GM12801 (cell line): ENCODE measurements around the gene MAN1C1.

Source experiments
- CTCF ChIP-seq: IDR thresholded peaks from one replicate; pipeline ENCODE4 v1.5.1; 2011; ENCODE audit warnings: control low read depth; ENCODE audit not compliant: insufficient read length; ENCODE audit errors: extremely low read depth

Gene MAN1C1

GRCh38 chr1:25808481-25809244 lies 192.1 kb downstream of the MAN1C1 start:
- TF ChIP-seq CTCF: no peak

GRCh38 chr1:25809283-25809926 lies 192.8 kb downstream of the MAN1C1 start:
- TF ChIP-seq CTCF: no peak

GRCh38 chr1:25809929-25810328 lies 193.3 kb downstream of the MAN1C1 start:
- no peak for TF ChIP-seq CTCF

GRCh38 chr1:25810341-25811299 lies 194.0 kb downstream of the MAN1C1 start:
- no peak for TF ChIP-seq CTCF

DNA sequence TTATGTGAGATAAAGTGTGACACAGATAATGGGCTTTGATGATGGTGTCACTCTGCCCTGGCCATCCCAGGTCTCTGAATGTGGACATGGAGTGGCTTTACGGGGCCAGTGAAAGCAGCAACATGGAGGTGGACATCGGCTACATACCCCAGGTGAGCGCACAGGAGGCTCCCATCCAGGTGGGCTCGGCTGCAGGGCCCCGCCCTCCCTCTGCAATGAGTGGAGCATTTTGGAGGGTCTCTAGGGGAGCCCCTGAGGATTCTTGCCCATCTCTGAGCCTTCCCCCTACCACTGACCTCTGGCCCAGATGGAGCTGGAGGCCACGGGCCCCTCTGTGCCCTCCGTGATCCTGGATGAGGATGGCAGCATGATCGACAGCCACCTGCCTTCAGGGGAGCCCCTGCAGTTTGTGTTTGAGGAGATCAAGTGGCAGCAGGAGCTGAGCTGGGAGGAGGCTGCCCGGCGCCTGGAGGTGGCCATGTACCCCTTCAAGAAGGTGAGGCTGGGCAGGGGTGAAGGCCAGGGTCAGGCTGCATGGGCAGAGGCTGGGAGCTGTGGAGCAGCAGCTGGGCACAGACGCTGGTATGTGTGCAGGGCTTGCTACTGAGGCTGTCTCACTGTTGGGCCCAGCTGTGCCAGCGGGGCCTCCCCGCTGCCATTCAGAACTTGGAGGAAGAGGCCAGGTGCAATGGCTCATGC lies 194.9 kb downstream of the MAN1C1 start:
- no peak for TF ChIP-seq CTCF

- no peak for TF ChIP-seq CTCF
Observed at GRCh38 chr1:25813071-25813733, 196.6 kb downstream of the MAN1C1 start.
